Measurements from ENCODE around the gene SERINC1.

Gene SERINC1

DNA sequence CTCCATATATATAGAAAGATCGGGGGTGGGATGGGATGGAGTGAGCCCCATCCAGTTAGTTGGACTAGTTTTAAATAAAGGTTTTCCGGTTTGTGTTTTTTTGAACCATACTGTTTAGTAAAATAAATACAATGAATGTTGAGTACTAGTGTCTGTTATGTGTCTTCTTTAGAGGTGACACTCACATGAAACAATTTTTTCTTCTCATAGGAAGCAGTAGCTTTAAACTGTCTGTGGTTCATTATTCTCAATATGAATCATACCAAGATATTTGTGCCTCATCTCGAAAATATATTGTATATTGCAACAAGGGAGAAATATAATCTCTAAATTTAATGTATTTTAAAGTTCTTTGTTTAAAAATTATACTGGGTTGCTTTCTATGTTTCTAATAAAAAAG is 38.8 kb downstream of the SERINC1 start:
- DNase-seq (ENCODE audit: low read depth in 2 of 2, low spot score in 1 of 2): no peak

DNA sequence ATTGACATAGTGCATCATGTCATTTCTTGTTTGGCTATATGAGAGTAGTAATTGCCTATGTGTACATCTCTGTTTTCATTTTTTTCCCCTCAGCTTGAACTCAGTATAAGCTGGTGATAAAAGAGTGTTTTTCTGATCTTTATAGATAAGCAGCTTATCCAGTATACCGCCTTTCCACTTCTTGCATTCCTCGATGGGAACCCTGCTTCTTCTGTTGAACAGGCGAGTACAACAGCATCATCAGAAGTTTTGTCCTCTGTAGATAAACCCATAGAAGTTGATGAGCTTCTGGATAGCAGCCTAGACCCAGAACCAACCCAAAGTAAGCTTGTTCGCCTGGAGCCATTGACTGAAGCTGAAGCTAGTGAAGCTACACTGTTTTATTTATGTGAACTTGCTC is 39.8 kb downstream of the SERINC1 start:
- DNase-seq (ENCODE audit: low read depth in 2 of 2, low spot score in 1 of 2): no peak

DNA sequence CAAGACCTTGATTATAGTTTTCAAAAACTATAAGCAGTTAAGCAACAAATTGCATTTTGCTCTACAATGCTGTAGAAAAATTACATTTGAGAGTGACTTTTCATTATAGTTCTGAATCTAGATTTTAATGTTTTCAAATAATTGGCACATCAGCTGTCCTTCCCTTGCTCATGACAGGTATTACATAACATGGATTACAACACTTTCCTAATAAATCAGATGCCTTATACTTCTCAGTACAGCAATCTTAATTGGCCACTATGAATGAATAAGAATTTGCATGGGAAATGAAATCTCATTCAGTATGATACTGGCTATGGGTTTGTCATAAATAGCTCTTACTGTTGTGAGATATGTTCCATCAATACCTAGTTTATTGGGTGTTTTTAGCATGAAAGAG is 42.3 kb downstream of the SERINC1 start:
- DNase-seq (ENCODE audit: low read depth in 2 of 2, low spot score in 1 of 2): no peak

GRCh38 chr6:122428781-122429180 is 42.8 kb downstream of the SERINC1 start:
- no peak for DNase-seq (ENCODE audit: low read depth in 2 of 2, low spot score in 1 of 2)

GRCh38 chr6:122426597-122426996 is 45.0 kb downstream of the SERINC1 start:
- no peak for DNase-seq (ENCODE audit: low read depth in 2 of 2, low spot score in 1 of 2)

DNA sequence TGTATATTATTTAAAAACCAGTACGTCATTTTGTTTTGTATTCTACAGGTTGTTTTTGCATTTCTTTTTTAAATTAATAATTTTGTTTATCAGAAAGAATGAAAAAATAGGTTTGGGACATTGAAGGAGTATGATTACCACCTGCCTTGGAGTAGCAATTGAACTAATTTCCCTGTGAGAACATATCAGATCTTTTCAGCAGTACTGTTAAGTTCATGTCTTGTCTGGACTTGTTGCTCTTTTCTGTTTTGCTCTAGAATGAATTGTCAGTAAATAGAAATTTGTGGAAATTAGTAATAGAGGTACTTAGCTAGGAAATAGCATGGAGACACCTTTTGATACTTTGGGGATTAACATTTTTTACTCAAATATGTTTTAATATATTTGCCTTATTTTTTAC is 47.9 kb downstream of the SERINC1 start:
- DNase-seq (ENCODE audit: low read depth in 2 of 2, low spot score in 1 of 2): no peak

GRCh38 chr6:122422614-122423267 is 48.9 kb downstream of the SERINC1 start:
- no peak for DNase-seq (ENCODE audit: low read depth in 2 of 2, low spot score in 1 of 2)

DNA sequence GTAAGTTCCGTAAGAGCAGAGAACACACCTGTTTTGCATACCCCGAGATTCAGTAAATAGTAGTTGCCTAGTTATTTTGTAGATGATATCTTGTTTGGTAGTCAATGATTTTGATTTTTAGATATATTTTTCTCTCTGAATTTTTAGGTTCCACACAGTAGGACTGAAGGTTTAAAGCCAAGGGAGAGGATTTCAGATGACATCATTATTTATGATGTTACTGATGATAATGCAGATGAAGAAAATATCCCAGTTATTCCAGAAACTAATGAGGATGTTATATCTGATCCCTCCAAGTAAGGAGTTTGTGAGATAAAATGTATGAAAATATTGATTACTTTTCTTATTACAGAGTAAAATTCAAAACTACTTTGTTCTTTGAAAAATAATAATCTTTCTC is 49.6 kb downstream of the SERINC1 start:
- DNase-seq (ENCODE audit: low read depth in 2 of 2, low spot score in 1 of 2): no peak

DNA sequence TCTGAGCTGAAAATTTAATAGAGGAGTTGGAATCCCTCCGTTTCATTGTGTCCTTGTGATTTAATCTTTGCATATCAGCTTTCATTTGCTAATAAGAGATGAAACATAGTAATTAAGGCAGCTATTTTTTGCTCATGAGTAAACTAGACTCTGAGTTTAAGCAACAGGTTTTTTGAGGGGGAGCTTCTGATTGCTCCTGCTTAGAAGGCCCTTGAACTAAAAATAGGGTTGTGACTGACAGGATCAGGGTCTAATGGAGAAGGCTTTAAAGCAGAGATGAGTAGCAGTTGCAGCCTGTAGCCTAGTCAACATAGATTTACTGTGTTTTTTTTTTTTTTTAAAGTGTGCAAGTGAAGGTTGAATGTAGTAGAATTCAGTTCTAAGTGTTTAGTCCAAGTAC is 54.8 kb downstream of the SERINC1 start:
- DNase-seq (ENCODE audit: low read depth in 2 of 2, low spot score in 1 of 2): no peak

GRCh38 chr6:122412001-122412400 is 59.6 kb downstream of the SERINC1 start:
- no peak for DNase-seq (ENCODE audit: low read depth in 2 of 2, low spot score in 1 of 2)

- DNase-seq (ENCODE audit: low read depth in 2 of 2, low spot score in 1 of 2): no peak
These were observed 62.7 kb downstream of the SERINC1 start for GRCh38 chr6:122408702-122409458.

- no peak for DNase-seq (ENCODE audit: low read depth in 2 of 2, low spot score in 1 of 2)
These were observed 63.4 kb downstream of the SERINC1 start for GRCh38 chr6:122408240-122408639.

GRCh38 chr6:122407712-122408111 is 63.9 kb downstream of the SERINC1 start:
- DNase-seq (ENCODE audit: low read depth in 2 of 2, low spot score in 1 of 2): no peak

GRCh38 chr6:122406187-122406586 is 65.4 kb downstream of the SERINC1 start:
- no peak for DNase-seq (ENCODE audit: low read depth in 2 of 2, low spot score in 1 of 2)

DNA sequence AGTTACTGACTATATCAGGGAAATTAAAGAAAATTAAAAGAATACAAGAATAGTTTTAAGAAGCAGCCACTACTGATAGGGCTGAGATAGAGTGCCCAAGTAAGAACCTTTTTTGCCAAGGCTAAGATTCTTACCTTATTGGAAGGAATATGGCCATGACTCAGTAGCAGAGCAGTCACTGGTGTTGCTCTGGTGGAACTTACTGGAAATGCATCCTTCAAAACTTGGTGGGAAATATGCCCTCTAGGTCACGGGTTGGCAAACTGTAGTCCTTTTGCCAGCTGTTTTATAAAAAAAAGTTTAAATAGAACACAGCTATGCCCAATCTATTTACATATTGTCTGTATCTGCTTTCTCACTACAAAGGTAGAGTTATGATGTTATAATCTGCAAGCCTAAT is 66.2 kb downstream of the SERINC1 start:
- no peak for DNase-seq (ENCODE audit: low read depth in 2 of 2, low spot score in 1 of 2)

DNA sequence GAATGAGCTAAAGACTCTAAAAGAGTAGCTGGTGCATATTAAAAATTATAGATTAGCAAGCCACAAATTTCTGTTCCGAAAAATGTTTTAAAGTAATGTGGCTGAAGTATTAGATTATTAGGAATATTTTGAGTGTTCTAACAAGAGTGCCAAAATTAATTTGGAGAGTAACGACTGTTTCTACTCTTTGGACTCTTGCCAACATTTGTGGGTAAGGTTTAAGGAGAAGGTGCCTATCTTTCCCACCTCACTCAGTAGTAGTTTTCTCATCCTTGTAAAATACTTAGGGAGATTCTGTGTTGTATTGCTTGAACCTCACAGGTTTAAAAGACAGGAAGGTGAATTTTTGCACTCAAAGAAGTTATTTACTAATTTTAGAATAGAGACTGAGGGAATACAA is 67.2 kb downstream of the SERINC1 start:
- no peak for DNase-seq (ENCODE audit: low read depth in 2 of 2, low spot score in 1 of 2)

DNA sequence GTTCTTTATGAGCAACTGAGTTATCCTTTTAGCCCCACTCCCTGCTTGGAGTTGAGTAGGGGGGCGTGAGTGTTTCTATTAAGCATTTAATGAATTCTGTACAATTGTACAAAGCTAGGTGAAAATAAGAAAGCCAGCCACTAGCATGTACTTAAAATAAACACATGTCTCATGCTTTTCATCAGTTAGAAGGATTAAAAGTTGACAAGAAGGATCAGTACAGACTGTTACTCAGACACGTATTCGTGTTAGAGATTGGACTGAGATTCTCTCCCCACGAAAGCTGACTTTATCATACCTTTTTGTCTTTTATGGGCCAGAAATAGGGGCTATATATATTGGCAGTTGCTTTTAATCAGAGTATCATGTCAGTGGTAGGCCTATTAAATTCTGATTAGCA is 70.5 kb downstream of the SERINC1 start:
- DNase-seq (ENCODE audit: low read depth in 2 of 2, low spot score in 1 of 2): no peak

GRCh38 chr6:122400462-122401089 is 71.0 kb downstream of the SERINC1 start:
- no peak for DNase-seq (ENCODE audit: low read depth in 2 of 2, low spot score in 1 of 2)

DNA sequence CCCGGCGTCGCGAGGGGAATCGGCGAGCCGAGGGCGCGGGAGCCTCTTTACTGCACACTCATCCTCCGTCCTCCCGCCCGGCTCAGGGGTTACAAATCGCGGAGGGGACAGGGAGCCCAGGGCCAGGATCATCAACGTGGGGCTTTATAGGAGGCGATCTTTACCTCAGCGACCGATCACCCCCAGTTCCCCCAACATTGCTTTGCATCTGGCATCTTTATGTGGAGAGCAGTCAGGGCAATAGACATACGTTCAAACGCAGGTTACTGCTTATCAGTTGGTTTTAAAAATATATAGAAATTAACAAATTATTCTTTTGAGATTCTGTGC is 71.5 kb downstream of the SERINC1 start:
- no peak for DNase-seq (ENCODE audit: low read depth in 2 of 2, low spot score in 1 of 2)

DNA sequence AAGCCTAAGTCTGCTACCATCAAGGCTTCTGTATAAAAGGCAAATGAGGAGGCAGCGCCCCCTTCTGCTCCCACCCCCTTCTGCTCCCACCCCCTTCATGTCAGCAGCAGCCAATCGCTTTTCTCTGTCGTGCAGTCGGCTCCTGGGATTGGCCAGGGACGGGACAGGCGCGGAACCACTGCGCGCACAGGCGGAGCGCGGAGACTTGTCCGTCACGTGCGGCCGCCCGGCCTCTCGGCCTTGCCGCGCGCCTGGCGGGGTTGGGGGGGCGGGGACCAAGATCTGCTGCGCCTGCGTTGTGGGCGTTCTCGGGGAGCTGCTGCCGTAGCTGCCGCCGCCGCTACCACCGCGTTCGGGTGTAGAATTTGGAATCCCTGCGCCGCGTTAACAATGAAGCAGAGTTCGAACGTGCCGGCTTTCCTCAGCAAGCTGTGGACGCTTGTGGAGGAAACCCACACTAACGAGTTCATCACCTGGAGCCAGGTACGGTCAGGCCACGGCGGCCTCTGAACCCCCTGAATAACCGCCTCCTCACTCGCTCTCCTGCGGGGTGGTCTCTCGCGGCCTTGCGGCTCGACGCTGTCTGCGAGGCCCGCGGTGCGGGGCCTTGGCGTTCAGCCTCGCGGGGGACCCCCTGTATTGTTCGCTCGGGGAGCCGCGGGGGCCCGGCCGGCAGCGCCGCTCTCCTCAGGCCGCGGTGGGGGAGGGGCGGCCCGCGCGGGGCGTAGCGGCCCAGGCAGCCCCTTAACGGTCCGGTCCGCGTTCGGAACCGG is 72.1 kb downstream of the SERINC1 start, which contains the start of gene HSF2:
HSF2 (plus strand) TSS at position 305 of the 773 bp plus-strand sequence; CDS start at position 391, 86 bp downstream.
- DNase-seq (ENCODE audit: low read depth in 2 of 2, low spot score in 1 of 2): peak; percentile 73 to 87

- DNase-seq (ENCODE audit: low read depth in 2 of 2, low spot score in 1 of 2): no peak
These were observed 72.6 kb downstream of the SERINC1 start for GRCh38 chr6:122399055-122399347.

DNA sequence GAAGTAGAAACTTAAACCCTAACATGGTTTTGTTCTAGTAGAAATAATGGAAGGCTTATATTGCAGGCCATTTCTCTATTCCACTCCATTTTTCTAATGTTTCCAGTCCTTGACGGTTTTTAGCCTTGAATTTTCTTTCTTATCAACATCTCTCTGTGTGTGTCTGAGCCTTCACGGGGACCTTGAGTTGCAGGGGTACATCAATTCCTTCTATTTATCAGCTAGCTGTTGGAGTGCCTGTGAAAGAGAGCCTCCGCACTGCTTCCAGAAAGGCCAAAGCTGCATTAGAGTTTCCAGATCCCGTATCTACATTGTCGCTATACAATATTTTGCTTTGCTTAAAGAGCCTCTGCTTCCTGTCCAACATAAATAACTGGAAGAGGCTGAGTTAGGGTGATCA is 77.6 kb downstream of the SERINC1 start:
- no peak for DNase-seq (ENCODE audit: low read depth in 2 of 2, low spot score in 1 of 2)
